ENCODE measurements around the gene PERM1.

DNA sequence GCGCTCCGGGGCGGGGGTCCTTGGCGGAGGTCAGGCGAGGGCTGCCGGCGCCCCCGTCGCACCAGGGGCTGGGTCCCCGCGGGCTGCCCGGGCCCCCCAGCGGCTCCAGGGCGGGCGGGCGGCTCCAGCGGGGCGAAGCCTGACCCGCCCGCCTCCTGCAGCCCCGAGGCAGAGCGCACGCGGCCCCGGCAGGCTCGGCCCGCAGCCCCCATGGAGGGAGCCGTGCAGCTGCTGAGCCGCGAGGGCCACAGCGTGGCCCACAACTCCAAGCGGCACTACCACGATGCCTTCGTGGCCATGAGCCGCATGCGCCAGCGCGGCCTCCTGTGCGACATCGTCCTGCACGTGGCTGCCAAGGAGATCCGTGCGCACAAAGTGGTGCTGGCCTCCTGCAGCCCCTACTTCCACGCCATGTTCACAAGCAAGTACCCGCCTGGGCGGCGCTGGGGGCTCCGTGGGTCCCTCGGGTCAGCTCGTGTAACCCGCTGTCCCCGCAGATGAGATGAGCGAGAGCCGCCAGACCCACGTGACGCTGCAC lies 20.7 kb downstream of the PERM1 start:
- TF ChIP-seq EZH2 (IDR thresholded peaks at IDR 0.05; ENCODE audit: low read length, missing control alignments) = no peak
- TF ChIP-seq, protein P1, sequence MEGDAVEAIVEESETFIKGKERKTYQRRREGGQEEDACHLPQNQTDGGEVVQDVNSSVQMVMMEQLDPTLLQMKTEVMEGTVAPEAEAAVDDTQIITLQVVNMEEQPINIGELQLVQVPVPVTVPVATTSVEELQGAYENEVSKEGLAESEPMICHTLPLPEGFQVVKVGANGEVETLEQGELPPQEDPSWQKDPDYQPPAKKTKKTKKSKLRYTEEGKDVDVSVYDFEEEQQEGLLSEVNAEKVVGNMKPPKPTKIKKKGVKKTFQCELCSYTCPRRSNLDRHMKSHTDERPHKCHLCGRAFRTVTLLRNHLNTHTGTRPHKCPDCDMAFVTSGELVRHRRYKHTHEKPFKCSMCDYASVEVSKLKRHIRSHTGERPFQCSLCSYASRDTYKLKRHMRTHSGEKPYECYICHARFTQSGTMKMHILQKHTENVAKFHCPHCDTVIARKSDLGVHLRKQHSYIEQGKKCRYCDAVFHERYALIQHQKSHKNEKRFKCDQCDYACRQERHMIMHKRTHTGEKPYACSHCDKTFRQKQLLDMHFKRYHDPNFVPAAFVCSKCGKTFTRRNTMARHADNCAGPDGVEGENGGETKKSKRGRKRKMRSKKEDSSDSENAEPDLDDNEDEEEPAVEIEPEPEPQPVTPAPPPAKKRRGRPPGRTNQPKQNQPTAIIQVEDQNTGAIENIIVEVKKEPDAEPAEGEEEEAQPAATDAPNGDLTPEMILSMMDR (conservative IDR thresholded peaks at IDR 0.05 in 1 of 2, IDR thresholded peaks at IDR 0.05 in 1 of 2; ENCODE audit: low read depth in 1 of 2, low read length in 2 of 2) = no peak
